GM19035 (cell line): ENCODE measurements around the gene CLDN10.

Experiments used
- ATAC-seq: cut with Tn5 transposase; IDR thresholded peaks from one replicate; pipeline ENCODE4 v1.9.1; 2021; ENCODE audit not compliant: unreplicated experiment

Gene CLDN10

GRCh38 chr13:95596701-95597100 lies 44.2 kb downstream of the CLDN10 start:
- ATAC-seq, result no peak

GRCh38 chr13:95601216-95601615 lies 48.7 kb downstream of the CLDN10 start:
- ATAC-seq, result no peak

GRCh38 chr13:95601906-95602305 lies 49.4 kb downstream of the CLDN10 start:
- ATAC-seq, result no peak

- ATAC-seq, result no peak
Measured at GRCh38 chr13:95603887-95604555, 51.5 kb downstream of the CLDN10 start.

GRCh38 chr13:95604556-95604915 lies 52.0 kb downstream of the CLDN10 start:
- no peak for ATAC-seq

GRCh38 chr13:95605448-95606125 lies 53.1 kb downstream of the CLDN10 start:
- no peak for ATAC-seq

- no peak for ATAC-seq
Measured at GRCh38 chr13:95607366-95607765, 54.8 kb downstream of the CLDN10 start.

- ATAC-seq, result no peak
Measured at GRCh38 chr13:95608640-95609323, 56.3 kb downstream of the CLDN10 start.

- no peak for ATAC-seq
Measured at GRCh38 chr13:95614641-95615245, 62.2 kb downstream of the CLDN10 start.

- no peak for ATAC-seq
Measured at GRCh38 chr13:95615539-95615938, 63.0 kb downstream of the CLDN10 start.

GRCh38 chr13:95620030-95620824 lies 67.7 kb downstream of the CLDN10 start:
- no peak for ATAC-seq

- no peak for ATAC-seq
Measured at GRCh38 chr13:95620825-95621498, 68.4 kb downstream of the CLDN10 start.

- ATAC-seq, result no peak
Measured at GRCh38 chr13:95623141-95623540, 70.6 kb downstream of the CLDN10 start.

- ATAC-seq, result peak; percentile 56
Measured at GRCh38 chr13:95624020-95624419, 71.5 kb downstream of the CLDN10 start.

GRCh38 chr13:95626768-95627167 lies 74.2 kb downstream of the CLDN10 start:
- no peak for ATAC-seq

- ATAC-seq, result no peak
Measured at GRCh38 chr13:95627590-95627989, 75.1 kb downstream of the CLDN10 start.

GRCh38 chr13:95628488-95628887 lies 76.0 kb downstream of the CLDN10 start:
- no peak for ATAC-seq

GRCh38 chr13:95629071-95629470 lies 76.6 kb downstream of the CLDN10 start:
- ATAC-seq, result no peak
